Stomach (tissue), 4 donors: ENCODE results near the gene UBTD1.

ENCODE experiments used
- CTCF ChIP-seq, 7 experiments: fragments of 450-650 bp in 4 of 7; fragments of 200-600 bp in 3 of 7; sonication (generic) in 3 of 7; IDR thresholded peaks; one replicate each; pipeline ENCODE4 v1.5.1; 2016 to 2019; ENCODE audit warnings: antibody characterized with exemption in 7 of 7, control low read depth in 2 of 7, mild to moderate bottlenecking in 1 of 7
- EP300 ChIP-seq: sonication (generic); formaldehyde crosslinking; IDR thresholded peaks from one replicate; pipeline ENCODE4 v1.6.1; 2017; ENCODE audit warnings: antibody characterized with exemption
- POLR2A ChIP-seq, 4 donors: fragments of 450-650 bp; IDR thresholded peaks; one replicate each; pipeline ENCODE4 v1.6.1; 2016; ENCODE audit warnings: antibody characterized with exemption in 4 of 4, control low read depth in 2 of 4, mild to moderate bottlenecking in 1 of 4, moderate library complexity in 1 of 4
- POLR2AphosphoS5 ChIP-seq, 3 donors: sonication (generic); formaldehyde crosslinking; IDR thresholded peaks; one replicate each; pipeline ENCODE4 v1.6.1; 2016; ENCODE audit warnings: antibody characterized with exemption in 3 of 3

- no peak for TF ChIP-seq CTCF (IDR thresholded peaks at IDR 0.05)
- TF ChIP-seq POLR2AphosphoS5 (IDR thresholded peaks at IDR 0.05) = no peak
- no peak for TF ChIP-seq POLR2A (IDR thresholded peaks at IDR 0.05)
- TF ChIP-seq EP300 = no peak
Measured at GRCh38 chr10:97531401-97531986, 32.8 kb downstream of the UBTD1 start.
